ENCODE measurements around the gene RBM8A.
A peak's percentile ranks its signal among the peaks of the same experiment; 100 is the strongest.

Gene RBM8A

GRCh38 chr1:145871994-145872924 is 55.0 kb downstream of the RBM8A start:
- peak; percentile 31 for DNase-seq
